OCI-LY3 (cell line): Measurements from ENCODE around the gene SAMD11.
"Not testable (repeated sequence)": the region's sequence is repeated elsewhere in the genome, so short reads cannot be mapped to it uniquely, and the experiment has no call there.

ENCODE experiments used
- CTCF ChIP-seq: fragments of 200-600, 300-600 bp; sonication (generic); IDR thresholded peaks from 2 replicates; pipeline ENCODE4 v1.5.1; 2014; ENCODE audit warnings: antibody characterized with exemption, low read length, low read depth
- EZH2phosphoT487 ChIP-seq: fragments of 200-600 bp; shearing (Covaris generic); IDR thresholded peaks from 2 replicates; pipeline ENCODE4 v1.6.1; 2018; ENCODE audit warnings: antibody characterized with exemption, mixed run types, low read depth

GRCh38 chr1:890234-890633, 33.5 kb upstream of the SAMD11 start:
- not testable (repeated sequence) for TF ChIP-seq CTCF, EZH2phosphoT487
